Activated effector memory CD4-positive, alpha-beta T cell treated with Interleukin-2 at 50 U/mL for 16 hours (primary cell): ENCODE data around the gene CDK6.
"Not testable (repeated sequence)": the region's sequence is repeated elsewhere in the genome, so short reads cannot be mapped to it uniquely, and the experiment has no call there.

Source experiments
- DNase-seq: peaks from one replicate; pipeline ENCODE4 v3.0.0-alpha.2; 2020

CDK6 gene

GRCh38 chr7:92609921-92610518 lies 226.4 kb downstream of the CDK6 start:
- DNase-seq, result no peak

DNA sequence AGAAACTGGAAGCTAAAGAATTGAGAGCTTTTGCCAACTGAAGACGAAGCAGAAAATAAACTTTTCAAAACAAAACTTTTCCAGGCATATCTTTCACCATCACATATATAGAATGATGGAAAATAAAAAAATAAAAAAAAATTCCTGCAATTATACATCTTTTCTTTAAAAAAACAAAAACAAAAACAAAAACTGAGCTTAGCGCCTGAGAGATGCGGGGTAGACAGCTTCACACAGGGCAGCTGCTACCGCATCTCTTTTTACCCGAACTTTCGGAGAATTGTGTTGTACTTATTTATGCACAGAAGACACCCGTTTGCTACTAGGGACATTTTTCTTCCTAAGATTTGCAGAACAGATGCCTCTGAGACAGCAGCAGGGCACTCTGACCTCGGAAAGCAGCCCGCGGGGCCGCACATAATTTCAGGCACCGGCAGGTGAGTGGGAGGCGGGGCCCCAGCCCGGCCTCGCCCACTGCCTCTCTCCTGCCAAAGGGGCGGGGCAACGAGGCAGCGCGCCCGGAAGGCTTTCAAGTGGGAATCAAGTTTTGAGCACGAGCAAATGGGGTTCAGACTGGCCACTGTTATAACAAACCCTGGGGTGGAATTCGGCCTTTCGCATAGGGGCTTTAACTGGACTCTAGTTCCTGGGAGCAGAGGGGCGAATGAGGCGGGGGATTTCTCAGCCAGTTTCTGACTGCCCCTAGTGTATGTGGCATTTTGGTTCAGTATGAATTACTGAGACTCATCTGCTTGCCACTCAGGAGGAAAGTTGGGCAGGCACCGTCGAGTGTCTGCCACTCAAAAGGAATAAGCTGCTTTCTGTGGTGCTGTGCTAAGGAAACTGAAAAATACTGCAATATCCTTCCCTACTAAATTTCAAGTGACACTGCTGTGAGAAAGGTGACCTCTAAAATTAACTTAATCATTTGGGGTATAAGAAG lies 227.7 kb downstream of the CDK6 start:
- no peak for DNase-seq

DNA sequence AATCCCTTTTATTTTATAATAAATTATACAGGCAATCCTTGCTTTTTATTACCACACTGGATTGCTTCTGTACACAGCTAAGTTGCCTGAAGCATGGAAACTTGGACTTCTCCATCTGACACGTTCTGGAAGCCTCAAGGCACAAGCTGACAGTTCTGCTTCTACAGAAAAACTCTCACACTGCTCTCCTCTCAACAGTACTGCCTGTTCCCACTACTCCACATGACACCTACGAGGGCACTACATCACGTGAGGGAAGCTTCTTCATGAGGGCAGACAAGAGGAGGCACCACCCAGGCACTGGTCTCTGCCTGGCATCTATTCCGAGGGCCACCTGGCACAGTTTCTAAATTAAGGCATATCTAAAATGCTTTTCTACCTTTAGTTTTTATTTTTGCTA lies 229.4 kb downstream of the CDK6 start:
- no peak for DNase-seq

DNA sequence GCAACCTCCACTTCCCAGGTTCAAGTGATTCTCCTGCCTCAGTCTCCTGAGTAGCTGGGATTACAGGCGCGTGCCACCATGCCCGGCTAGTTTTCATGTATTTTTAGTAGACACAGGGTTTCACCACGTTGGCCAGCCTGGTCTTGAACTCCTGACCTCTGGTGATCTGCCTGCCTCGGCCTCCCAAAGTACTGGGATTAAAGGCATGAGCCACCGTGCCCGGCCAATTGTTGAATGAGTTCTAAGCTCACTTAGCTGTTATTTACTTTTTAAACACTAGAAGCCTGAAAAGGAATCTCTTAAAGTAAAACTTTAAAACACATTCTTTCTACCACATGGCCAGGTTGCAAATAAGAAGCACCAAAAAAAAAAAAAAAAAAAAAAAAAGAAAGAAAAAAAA lies 231.9 kb downstream of the CDK6 start:
- DNase-seq, result not testable (repeated sequence)

DNA sequence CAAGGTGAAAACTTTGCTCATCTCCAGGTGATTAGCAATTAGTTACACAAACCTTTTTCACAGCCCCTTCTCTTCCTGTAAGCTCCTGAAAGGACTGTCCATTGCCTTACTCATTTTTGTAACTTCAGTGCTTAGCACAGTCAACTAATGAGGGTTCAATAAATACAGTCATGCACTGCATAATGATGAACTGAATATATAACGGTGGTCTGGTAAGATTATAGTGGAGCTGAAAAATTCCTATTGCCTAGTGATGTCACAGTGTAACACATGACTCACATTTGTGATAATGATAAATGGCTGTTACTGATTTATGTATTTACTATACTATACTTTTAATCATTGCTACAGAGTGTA lies 233.3 kb downstream of the CDK6 start:
- DNase-seq, result no peak

DNA sequence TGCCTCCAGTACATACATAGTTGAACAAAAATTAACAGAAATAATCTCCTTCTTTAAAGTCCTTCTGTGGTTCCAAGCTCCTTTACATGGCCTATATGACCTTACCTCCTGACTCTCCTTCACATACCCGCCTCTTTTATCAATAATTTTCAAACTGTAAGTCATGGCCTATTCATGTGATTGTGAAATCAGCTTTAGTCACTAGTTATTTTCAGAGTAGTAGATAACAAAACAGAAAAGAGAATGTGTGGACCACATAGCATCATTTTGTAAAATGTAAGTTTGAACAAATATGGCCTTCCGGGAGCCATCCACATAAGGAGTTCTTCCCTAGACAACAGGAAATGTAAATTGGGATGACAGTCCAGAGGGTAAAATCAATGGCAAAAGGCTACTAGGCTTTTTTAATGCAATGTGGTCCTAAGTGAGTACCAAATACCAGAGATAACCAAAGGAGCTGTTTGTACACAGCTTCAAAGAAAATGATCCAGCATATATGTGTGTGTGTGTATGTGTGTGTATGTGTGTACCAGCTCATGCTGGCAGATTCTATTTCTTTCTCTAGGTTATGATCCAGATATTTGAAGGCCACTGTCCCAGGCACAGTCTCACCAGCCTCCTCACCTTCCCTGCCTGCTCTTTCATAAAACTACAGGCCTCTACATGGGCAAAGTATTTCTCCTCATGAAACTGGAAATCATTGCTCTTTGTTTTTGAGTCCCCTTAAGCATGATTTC lies 233.9 kb downstream of the CDK6 start:
- DNase-seq, result no peak

DNA sequence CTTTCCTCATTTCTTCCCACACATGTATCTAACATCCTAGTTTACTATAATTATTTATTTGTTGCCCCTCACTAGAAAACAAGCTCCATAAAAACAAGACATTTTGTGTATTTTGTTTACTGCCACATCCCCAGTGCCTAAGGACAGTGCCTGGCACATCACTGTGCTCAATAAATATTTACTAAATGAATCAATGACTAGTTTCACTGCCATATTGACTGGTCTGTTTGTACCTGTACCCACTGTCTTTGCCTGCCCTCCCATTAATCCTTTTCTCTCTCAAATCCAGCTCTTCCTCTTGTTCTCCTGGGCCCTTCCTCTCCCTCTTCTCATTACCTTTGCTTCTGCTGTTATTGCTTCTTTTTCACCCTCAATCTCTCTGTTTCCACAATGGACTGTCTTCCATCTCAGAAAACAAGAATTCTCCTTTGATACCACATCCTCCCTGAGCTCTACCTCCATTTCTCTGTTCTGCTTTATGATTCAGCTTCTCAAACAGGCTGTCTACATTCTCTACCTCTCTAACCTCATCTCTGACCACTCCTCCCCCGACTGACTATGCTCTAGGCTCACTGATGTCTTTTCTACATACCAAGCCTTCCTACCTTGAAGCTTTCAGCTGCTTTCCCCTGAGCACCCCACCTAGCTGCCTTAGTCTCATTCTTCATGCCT lies 237.9 kb downstream of the CDK6 start:
- no peak for DNase-seq

DNA sequence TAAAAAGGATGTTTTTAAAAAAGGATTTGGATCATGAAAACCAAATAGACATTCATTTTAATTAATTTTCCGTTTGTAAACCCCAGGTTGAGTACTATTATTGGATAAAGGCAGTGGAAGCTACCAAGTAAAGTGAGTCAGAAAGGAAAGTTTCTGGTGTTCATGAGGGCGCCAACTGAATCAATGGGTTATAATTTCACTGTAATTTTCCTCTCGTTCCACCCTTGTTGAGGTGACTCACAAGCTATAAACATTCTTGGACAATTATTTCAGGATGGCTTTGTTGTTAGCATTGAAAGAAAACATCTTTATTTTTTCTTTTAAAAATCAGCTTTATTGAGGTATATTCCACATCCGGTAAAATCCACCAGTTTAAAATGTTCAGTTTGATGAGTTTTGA lies 241.1 kb downstream of the CDK6 start:
- DNase-seq, result no peak

- no peak for DNase-seq
These were observed 241.6 kb downstream of the CDK6 start for GRCh38 chr7:92594746-92595145.

DNA sequence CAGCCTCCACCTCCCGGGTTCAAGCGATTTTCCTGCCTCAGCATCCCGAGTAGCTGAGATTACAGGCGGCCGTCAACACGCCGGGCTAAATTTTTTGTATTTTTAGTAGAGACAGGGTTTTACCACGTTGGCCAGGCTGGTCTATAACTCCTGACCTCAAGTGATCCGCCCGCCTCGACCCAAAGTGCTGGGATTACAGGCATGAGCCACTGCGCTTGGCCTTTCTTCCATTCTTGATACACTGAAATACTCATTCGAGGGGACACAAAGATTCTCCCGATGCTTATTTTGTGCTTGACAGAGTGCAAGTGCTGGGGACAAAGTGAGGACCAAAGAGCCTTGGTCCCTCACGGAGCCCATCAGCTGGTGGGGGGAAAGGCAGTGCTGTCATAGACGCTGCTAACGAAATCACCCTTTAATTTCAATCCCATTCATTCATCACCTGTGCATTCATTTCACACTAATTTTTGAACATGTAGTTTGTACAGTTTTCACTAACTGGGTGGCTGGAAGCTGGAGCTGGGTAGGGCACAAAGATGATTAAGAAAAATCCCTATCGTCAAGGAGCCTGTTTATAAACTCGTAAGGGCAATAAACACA lies 245.6 kb downstream of the CDK6 start:
- no peak for DNase-seq

GRCh38 chr7:92589056-92589455 lies 247.3 kb downstream of the CDK6 start:
- DNase-seq, result no peak

- no peak for DNase-seq
These were observed 247.8 kb downstream of the CDK6 start for GRCh38 chr7:92588561-92588960.

- no peak for DNase-seq
These were observed 249.5 kb downstream of the CDK6 start for GRCh38 chr7:92586841-92587240.

- DNase-seq, result no peak
These were observed 250.0 kb downstream of the CDK6 start for GRCh38 chr7:92586403-92586802.

DNA sequence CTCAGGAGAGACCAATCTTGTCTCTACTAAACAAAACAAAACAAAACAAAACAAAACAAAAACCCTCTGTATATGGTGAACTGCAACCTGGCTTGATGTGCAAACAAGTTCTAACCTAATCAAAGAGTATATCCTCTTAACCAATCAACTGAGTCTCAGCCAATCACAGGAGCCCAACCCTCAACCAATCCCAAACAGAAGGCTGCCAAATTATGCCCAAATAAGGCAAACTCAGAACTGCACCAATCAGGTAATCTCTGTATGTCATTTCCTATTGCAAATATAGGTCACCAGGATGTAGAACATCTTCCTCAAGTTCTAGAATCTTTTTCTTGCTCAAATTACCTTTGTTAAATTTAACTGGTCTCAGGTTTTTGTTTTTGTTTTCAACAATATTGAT lies 251.4 kb downstream of the CDK6 start:
- no peak for DNase-seq

- DNase-seq, result no peak
These were observed 253.4 kb downstream of the CDK6 start for GRCh38 chr7:92582948-92583347.

- DNase-seq, result no peak
These were observed 260.1 kb downstream of the CDK6 start for GRCh38 chr7:92576296-92576695.

GRCh38 chr7:92569137-92569536 lies 267.2 kb downstream of the CDK6 start:
- DNase-seq, result no peak

DNA sequence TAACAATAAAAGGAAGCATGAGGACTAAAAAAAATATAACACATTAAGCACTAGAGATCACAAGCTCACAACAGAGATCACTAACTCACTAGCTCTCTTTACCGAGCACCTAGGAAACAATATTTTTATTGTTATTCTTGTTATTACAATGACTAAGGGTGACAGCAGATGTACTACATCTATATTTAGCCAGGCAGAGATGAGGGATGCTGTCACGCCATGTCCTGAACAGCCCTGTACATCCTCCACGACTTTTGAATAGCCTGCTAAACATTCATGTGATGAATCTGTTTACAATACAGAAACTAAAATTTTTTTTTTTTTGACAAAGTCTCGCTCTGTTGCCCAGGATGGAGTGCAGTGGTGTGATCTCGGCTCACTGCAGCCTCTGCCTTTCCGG lies 268.9 kb downstream of the CDK6 start:
- no peak for DNase-seq

DNA sequence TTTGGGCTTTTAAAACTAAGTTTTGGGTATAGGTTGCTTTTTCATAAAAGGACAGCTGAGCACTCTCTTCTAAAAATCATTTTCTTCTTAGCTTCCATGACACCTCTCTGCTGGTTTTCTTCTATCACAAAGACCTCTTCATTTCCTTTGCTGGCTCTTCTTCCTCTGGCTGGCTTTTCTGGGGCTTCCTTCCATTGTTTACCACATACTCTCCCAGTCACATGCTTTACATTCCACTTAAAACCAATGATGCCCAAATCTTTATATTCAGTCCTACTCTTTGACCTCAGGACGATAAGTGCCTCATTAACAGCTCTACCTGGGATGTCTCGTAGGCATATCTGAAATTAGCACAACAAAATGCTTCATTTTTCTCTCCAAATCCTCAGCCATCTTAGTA lies 273.0 kb downstream of the CDK6 start:
- no peak for DNase-seq

DNA sequence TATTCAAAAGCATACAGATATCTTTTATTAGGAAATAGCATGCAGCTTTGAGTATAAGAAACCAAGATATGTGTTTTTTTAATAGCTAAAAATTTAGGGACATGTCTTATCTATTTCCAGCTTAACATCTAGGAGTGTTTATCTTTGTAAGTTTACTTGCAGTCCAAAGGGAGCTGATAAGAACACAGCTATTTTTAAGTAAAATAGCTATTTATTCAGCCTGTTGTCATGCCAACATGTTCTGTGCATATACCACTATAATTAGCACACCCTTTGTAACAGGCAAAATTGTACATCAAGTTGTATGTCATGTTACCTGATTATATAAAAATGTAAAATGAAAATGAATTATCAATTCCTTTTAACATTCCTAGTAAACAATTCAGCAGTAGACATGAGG lies 275.8 kb downstream of the CDK6 start:
- DNase-seq, result no peak

GRCh38 chr7:92557808-92558362 lies 278.5 kb downstream of the CDK6 start:
- no peak for DNase-seq

- DNase-seq, result no peak
These were observed 279.1 kb downstream of the CDK6 start for GRCh38 chr7:92557249-92557648.
